Body of pancreas (tissue), 4 donors: ENCODE results near the gene MAD1L1. TPM values are rescaled to one million over a fixed set of nuclear protein-coding genes. Genes with fewer than 3 reads are reported as not detected.

Experiments used
- ATAC-seq: fragments of 150-250 bp; one replicate; pipeline ENCODE4 v1.9.1; 2016
- DNase-seq, 4 donors: peaks; one replicate each; pipeline ENCODE4 v3.0.0-alpha.2; 2019
- H3K27ac ChIP-seq, 4 donors: fragments of 200-600 bp; sonication (generic); 1 replicate in 3 of 4; 2 replicates in 1 of 4; pipeline versions ENCODE4 v1.5.1 to v1.6.1; 2016 to 2019; ENCODE audit warnings: mild to moderate bottlenecking in 1 of 4, mixed read lengths in 1 of 4, moderate library complexity in 1 of 4
- H3K27me3 ChIP-seq, 2 donors: fragments of 200-600 bp; sonication (generic); one replicate each; pipeline ENCODE4 v1.6.0; 2016; ENCODE audit warnings: mild to moderate bottlenecking in 1 of 2
- H3K36me3 ChIP-seq, 2 donors: fragments of 200-600 bp; sonication (generic); replicated peaks in 1 of 2; 2 replicates each; pipeline ENCODE4 v1.5.1; 2016; ENCODE audit warnings: low read depth in 2 of 2; ENCODE audit not compliant: insufficient read depth in 1 of 2
- H3K4me1 ChIP-seq: fragments of 200-600 bp; sonication (generic); one replicate; pipeline ENCODE4 v1.6.0; 2016
- H3K4me3 ChIP-seq, 2 donors: fragments of 200-600 bp; sonication (generic); 1 replicate in 1 of 2; 2 replicates in 1 of 2; pipeline ENCODE4 v1.5.1; 2016 to 2019
- H3K9me3 ChIP-seq, 3 donors: fragments of 200-600 bp; sonication (generic); 1 replicate in 2 of 3; 2 replicates in 1 of 3; pipeline ENCODE4 v1.5.1; 2016
- CTCF ChIP-seq, 7 experiments: fragments of 450-650 bp in 4 of 7; fragments of 200-600 bp in 3 of 7; sonication (generic) in 3 of 7; IDR thresholded peaks; one replicate each; pipeline ENCODE4 v1.5.1; 2016 to 2019; ENCODE audit warnings: antibody characterized with exemption in 7 of 7
- POLR2A ChIP-seq, 3 donors: fragments of 450-650 bp; IDR thresholded peaks; one replicate each; pipeline ENCODE4 v1.6.1; 2016; ENCODE audit warnings: antibody characterized with exemption in 3 of 3, mild to moderate bottlenecking in 2 of 3
- WGBS, 2 donors: methylation state at CpG; one replicate each; pipeline ENCODE4 v1.1.5; 2017; 5-methylcytosine and 5-hydroxymethylcytosine counted together
- intact Hi-C: fragments of 100-400 bp; cut with DNase I; formaldehyde crosslinking; loops from one replicate; pipeline ENCODE4 v1.15.1; 2023
- total RNA-seq, 2 donors: library from RNA; depleted of rRNA; stranded (reverse); fragments of >200 nt; gene quantifications; one replicate each; pipeline ENCODE4 v1.1.0, GENCODE V29; 2016

Gene MAD1L1
- total RNA-seq, 2 donors from 2014 or later: 14.0 to 66.9 TPM

GRCh38 chr7:2105280-2105679 is 127.5 kb downstream of the MAD1L1 start:
- Histone ChIP-seq H3K36me3 (no peaks in the 10 kb centered on the region), H3K27me3 (no peaks in the 10 kb centered on the region), H3K4me1 (no peaks in the 10 kb centered on the region), H3K9me3 (no peaks in the 10 kb centered on the region), H3K27ac (no peak overlapping the region), H3K4me3 (no peak overlapping the region)
- TF ChIP-seq CTCF (IDR thresholded peaks at IDR 0.05): no peak
- TF ChIP-seq POLR2A (IDR thresholded peaks at IDR 0.05): no peak
- DNase-seq (no peak), ATAC-seq (no peak)
- 83 to 96% methylated on average over 8 to 12 of the region's 13 CpGs for WGBS, 2 donors
- intact Hi-C loops: no loop called here

- ATAC-seq: peak; percentile 15
These were observed 128.0 kb downstream of the MAD1L1 start for GRCh38 chr7:2104716-2105115.

GRCh38 chr7:2104107-2104710 is 128.5 kb downstream of the MAD1L1 start:
- ATAC-seq (peak; percentile 60), DNase-seq (peak; percentile 45 to 64 (median 61))
- Histone ChIP-seq H3K27ac (no peak overlapping the region), H3K4me3 (no peak overlapping the region), H3K4me1 (no peaks in the 10 kb centered on the region), H3K36me3 (no peaks in the 10 kb centered on the region), H3K27me3 (no peaks in the 10 kb centered on the region), H3K9me3 (no peaks in the 10 kb centered on the region)
- peak in 5 of 7 experiments; percentile 13 to 39 (median 26) for TF ChIP-seq CTCF (IDR thresholded peaks at IDR 0.05)
- no peak for TF ChIP-seq POLR2A (IDR thresholded peaks at IDR 0.05)
- WGBS, 2 donors: 50 to 64% methylated on average over 22 to 27 of the region's 27 CpGs
- intact Hi-C loops: no loop called here

More at GRCh38 chr7:2104716-2105115, 128.0 kb downstream of the MAD1L1 start:
- Histone ChIP-seq H3K27ac (peak overlapping the region in 1 of 4 donors; percentile 26), H3K36me3 (no peaks in the 10 kb centered on the region), H3K9me3 (no peaks in the 10 kb centered on the region), H3K27me3 (no peaks in the 10 kb centered on the region), H3K4me1 (no peaks in the 10 kb centered on the region), H3K4me3 (no peak overlapping the region)
- WGBS, 2 donors: 85 to 90% methylated on average over 9 to 14 of the region's 14 CpGs
- no peak for TF ChIP-seq POLR2A (IDR thresholded peaks at IDR 0.05)
- TF ChIP-seq CTCF (IDR thresholded peaks at IDR 0.05): no peak
- no peak for DNase-seq
- intact Hi-C loops: no loop called here

DNA sequence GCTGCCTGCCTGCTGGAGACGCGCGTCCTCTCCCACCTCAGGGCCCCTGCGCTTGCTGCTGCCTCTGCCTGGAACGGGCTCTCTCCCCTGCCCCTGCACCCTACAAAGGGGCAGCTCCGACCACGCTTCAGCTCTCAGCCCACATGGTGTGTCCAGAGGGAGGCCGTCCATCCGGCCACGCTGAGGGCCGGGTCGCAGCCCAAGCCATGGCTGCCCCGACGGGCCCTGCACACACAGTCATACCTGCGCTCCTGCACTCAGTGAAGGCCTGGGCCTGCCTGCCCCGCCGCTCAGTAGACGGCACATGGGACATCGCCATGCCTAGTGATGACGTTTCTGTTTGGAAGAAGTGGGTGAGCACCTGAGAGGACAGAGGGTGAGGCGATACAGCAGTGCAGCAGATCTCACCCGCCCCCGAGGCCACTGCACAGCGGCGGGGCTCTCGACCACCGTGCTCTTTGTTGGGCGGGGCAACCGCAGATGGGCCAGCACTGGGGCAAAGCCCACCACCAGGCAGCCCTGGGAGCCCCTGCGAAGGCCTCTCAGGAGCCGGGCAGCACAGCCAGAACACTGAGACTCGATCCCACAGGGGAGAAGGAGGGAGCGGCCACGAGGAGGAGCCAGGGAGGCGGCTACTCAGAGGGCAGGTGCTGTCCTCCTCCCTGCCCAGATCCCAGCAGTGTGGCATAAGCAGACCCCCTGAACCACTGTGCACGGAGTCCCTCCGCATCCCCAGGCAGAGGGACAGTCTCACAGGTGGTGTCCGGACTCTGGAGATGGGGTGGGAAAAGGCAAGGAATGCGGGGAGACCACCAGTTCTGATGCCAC is 129.5 kb downstream of the MAD1L1 start:
- WGBS, 2 donors: 93 to 94% methylated on average over 26 to 35 of the region's 39 CpGs
- Histone ChIP-seq H3K9me3 (no peaks in the 10 kb centered on the region), H3K27me3 (no peaks in the 10 kb centered on the region), H3K27ac (no peak overlapping the region), H3K4me3 (no peak overlapping the region), H3K4me1 (no peaks in the 10 kb centered on the region), H3K36me3 (no peaks in the 10 kb centered on the region)
- ATAC-seq (no peak), DNase-seq (no peak)
- intact Hi-C loops: no loop called here
- TF ChIP-seq POLR2A (IDR thresholded peaks at IDR 0.05) (no peak), CTCF (IDR thresholded peaks at IDR 0.05) (no peak)
